ENCODE measurements around the gene CDK14.
A peak's percentile ranks its signal among the peaks of the same experiment; 100 is the strongest.

The CDK14 gene

DNA sequence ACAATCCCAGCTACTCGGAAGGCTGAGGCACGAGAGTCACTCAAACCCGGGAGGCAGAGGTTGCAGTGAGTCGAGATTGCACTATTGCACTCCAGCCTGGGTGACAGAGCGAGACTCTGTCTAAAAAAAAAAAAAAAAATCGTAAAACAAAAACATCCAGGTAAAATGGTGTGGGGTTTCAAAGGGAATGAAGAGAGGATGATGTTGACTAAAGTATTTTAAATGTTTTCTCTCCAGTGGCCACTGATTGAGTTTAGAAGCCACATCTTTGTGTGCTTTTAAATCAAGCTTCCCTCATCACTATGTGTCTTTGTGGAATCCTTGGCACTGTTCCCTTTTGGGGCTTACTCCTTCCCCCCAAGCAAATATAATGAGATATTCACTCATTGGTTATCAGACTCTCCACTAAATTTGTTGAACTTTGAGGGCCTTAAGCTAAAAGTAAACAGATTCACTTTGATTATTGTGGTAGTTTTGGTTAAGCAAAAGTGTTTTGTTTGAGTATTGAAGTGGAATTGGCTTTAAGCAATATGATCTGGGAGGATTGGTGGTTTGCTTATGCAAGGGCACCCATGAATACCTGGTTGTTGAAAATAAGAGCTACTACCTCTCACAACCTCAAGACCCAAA is 162.9 kb downstream of the CDK14 start:
- no peaks in the 10 kb centered on the region for H3K27me3 ChIP-seq
- H4K20me1 ChIP-seq: no peaks in the 10 kb centered on the region
- no peak for TF ChIP-seq Cebpa-rat (IDR thresholded peaks at IDR 0.05)
- peaks cover 7 to 56% (median 45%) of the 10 kb centered on the region in 10 experiments; a peak in 19 of 20 replicates for H3K4me1 ChIP-seq
- peak overlapping the region in 4 of 11 experiments; percentile 1 to 61 (median 16); a peak in 3 of 22 replicates for H3K27ac ChIP-seq
- H3K4me2 ChIP-seq: peak overlapping the region in 7 of 11 experiments; percentile 11 to 49 (median 26); a peak in 10 of 22 replicates
- peaks cover 0 to 29% (median 15%) of the 10 kb centered on the region in 11 experiments; a peak in 10 of 22 replicates for H3K9me3 ChIP-seq (replicated peaks in 1 of 11)
- peaks cover 0 to 32% (median 5%) of the 10 kb centered on the region in 11 experiments; a peak in 8 of 22 replicates for H3K36me3 ChIP-seq
- no peak overlapping the region for H3K4me3 ChIP-seq
- H3K9ac ChIP-seq: no peak overlapping the region

- no peak overlapping the region for H3K9ac ChIP-seq
- no peak overlapping the region for H3K4me3 ChIP-seq
- no peak for TF ChIP-seq Cebpa-rat (IDR thresholded peaks at IDR 0.05)
- H3K9me3 ChIP-seq (replicated peaks in 1 of 11): peaks cover 0 to 22% (median 11%) of the 10 kb centered on the region in 11 experiments; a peak in 8 of 22 replicates
- H3K36me3 ChIP-seq: peaks cover 0 to 32% (median 5%) of the 10 kb centered on the region in 11 experiments; a peak in 8 of 22 replicates
- H3K4me1 ChIP-seq: peaks cover 8 to 62% (median 52%) of the 10 kb centered on the region in 10 experiments; a peak in 19 of 20 replicates
- H3K4me2 ChIP-seq: peak overlapping the region in 7 of 11 experiments; percentile 11 to 49 (median 26); a peak in 12 of 22 replicates
- H3K27ac ChIP-seq: peak overlapping the region in 3 of 11 experiments; percentile 1 to 21 (median 10); a peak in 2 of 22 replicates
- H3K27me3 ChIP-seq: no peaks in the 10 kb centered on the region
- no peaks in the 10 kb centered on the region for H4K20me1 ChIP-seq
Measured at GRCh38 chr7:90759710-90760109, 163.6 kb downstream of the CDK14 start.

DNA sequence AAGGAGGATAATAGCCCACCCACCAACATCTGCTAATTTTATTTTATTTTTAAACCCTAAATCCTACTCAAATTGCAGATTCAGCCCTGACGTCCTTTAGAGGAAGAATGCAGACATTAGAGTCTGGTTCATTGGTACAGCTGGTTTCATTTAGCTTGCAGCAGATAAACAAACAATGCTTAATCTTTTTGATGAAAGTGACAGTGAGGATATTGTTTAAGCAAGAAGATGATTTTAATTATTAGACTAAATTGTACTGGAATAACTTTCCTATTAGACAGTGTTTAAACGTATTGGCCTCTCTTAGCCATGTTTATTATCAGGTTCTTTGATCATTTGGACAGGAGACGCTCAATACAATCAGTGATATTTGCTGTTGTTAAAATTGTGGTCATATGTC is 164.8 kb downstream of the CDK14 start:
- Histone ChIP-seq H3K36me3 (peaks cover 0 to 32% (median 5%) of the 10 kb centered on the region in 11 experiments; a peak in 8 of 22 replicates), H3K9ac (no peak overlapping the region), H3K9me3 (replicated peaks in 1 of 11) (peaks cover 0 to 19% (median 10%) of the 10 kb centered on the region in 11 experiments; a peak in 9 of 22 replicates), H3K4me2 (no peak overlapping the region; a peak in 1 of 22 replicates), H3K4me1 (peaks cover 16 to 72% (median 57%) of the 10 kb centered on the region in 10 experiments; a peak in 19 of 20 replicates), H3K27me3 (no peaks in the 10 kb centered on the region), H3K4me3 (no peak overlapping the region), H4K20me1 (no peaks in the 10 kb centered on the region), H3K27ac (no peak overlapping the region)
- TF ChIP-seq Cebpa-rat (IDR thresholded peaks at IDR 0.05): no peak

DNA sequence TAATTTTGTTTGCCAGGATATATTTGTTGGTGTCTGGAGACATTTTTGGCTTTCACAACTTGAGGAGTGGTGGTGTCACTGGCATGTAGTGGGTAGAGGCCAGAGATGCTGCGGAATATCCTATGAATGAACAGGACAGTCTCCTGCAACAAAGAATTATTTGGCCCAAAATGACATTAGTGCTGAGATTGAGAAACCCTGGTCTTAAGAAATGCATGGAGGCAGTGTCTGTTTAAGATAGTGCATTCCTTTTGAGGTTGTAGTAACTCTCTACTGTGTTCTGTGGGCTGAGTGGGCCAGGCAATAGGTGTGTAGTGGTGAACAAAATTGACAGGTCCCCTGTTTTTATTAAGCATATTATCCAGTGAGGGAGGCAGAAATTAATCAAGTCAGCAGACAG is 165.5 kb downstream of the CDK14 start:
- Histone ChIP-seq H3K9me3 (replicated peaks in 1 of 11) (peaks cover 0 to 22% (median 13%) of the 10 kb centered on the region in 11 experiments; a peak in 14 of 22 replicates), H4K20me1 (no peaks in the 10 kb centered on the region), H3K4me3 (no peak overlapping the region), H3K4me1 (peaks cover 15 to 66% (median 50%) of the 10 kb centered on the region in 10 experiments; a peak in 19 of 20 replicates), H3K9ac (no peak overlapping the region), H3K27me3 (no peaks in the 10 kb centered on the region), H3K4me2 (no peak overlapping the region), H3K36me3 (peaks cover under 1 to 33% (median 9%) of the 10 kb centered on the region in 11 experiments; a peak in 14 of 22 replicates), H3K27ac (0 out of 22 replicates have a peak overlapping the region, but pooled peaks of 1 of the 11 experiments have one; percentile 3)
- TF ChIP-seq Cebpa-rat (IDR thresholded peaks at IDR 0.05): no peak

DNA sequence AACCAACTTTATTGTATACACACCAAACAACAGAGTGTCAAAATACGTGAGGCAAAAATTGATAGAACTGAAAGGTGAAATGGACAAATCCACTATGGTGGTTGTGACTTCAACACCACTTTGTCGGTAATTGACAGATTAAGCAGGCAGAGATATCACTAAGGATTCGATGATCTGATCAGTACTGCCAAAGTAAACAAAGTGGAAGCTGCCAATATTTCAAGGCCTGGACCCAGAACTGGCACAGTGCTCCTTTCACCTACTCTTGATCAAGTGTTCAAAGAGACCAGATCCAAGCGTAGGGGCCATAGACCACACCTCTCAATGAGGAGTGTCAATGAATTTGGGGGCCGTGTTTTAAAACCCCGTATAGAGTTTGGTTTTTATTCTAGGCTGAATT is 167.0 kb downstream of the CDK14 start:
- Histone ChIP-seq H3K9ac (no peak overlapping the region), H4K20me1 (no peaks in the 10 kb centered on the region), H3K4me1 (peaks cover 8 to 51% (median 35%) of the 10 kb centered on the region in 10 experiments; a peak in 19 of 20 replicates), H3K4me3 (no peak overlapping the region), H3K36me3 (peaks cover 4 to 48% (median 18%) of the 10 kb centered on the region in 11 experiments; a peak in 17 of 22 replicates), H3K27me3 (no peaks in the 10 kb centered on the region), H3K4me2 (no peak overlapping the region), H3K9me3 (replicated peaks in 1 of 11) (peaks cover 0 to 31% (median 20%) of the 10 kb centered on the region in 11 experiments; a peak in 15 of 22 replicates), H3K27ac (0 out of 22 replicates have a peak overlapping the region, but pooled peaks of 1 of the 11 experiments have one; percentile 1)
- TF ChIP-seq Cebpa-rat (IDR thresholded peaks at IDR 0.05): no peak

DNA sequence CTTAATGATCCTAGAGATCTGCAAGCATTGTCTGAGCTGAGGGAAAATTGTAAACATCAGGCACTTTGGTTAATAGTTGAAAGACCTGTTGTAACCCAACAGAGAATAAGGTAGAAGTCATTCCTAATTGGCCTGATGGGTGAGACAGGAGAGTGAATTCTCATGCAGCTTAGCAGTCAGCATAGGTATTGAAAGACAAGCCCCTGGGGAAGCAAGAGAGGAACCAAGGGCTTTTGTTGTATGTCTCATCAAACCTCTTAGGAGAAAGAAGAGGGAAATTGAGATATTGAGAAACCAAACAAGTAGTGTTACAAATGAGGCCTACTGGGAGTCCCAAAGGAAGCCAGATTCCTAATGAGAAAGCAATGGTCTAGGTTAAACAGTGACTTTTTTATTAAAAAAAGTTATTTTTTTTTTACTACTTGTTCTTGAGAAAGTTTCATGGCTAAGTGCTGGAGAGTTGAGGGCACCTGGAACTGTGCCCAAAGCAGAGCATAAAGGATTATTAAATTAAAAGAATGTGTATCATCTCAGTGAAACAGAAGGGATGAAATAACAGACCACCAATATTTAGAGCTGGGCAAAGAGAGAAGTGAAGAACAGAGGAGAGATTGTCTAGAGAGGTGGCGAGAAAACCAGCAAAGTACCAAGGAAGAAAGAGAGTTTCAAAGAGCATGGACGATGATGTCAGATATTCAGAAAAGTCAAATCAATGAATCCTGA is 168.9 kb downstream of the CDK14 start:
- no peaks in the 10 kb centered on the region for H4K20me1 ChIP-seq
- peak overlapping the region in 1 of 10 experiments; percentile 6; a peak in 1 of 20 replicates for H3K4me3 ChIP-seq
- H3K9me3 ChIP-seq (replicated peaks in 1 of 11): peaks cover 11 to 48% (median 35%) of the 10 kb centered on the region in 11 experiments; a peak in 21 of 22 replicates
- H3K9ac ChIP-seq: peak overlapping the region in 3 of 11 experiments; percentile 18 to 23 (median 18); a peak in 3 of 22 replicates
- peaks cover 13 to 58% (median 29%) of the 10 kb centered on the region in 11 experiments; a peak in 20 of 22 replicates for H3K36me3 ChIP-seq
- no peaks in the 10 kb centered on the region for H3K27me3 ChIP-seq
- peak overlapping the region in 9 of 11 experiments; percentile 16 to 66 (median 41); a peak in 16 of 22 replicates for H3K4me2 ChIP-seq
- H3K4me1 ChIP-seq: peaks cover 8 to 32% (median 18%) of the 10 kb centered on the region in 10 experiments; a peak in 19 of 20 replicates
- no peak for TF ChIP-seq Cebpa-rat (IDR thresholded peaks at IDR 0.05)
- H3K27ac ChIP-seq: peak overlapping the region in 7 of 11 experiments; percentile 24 to 70 (median 65); a peak in 13 of 22 replicates

DNA sequence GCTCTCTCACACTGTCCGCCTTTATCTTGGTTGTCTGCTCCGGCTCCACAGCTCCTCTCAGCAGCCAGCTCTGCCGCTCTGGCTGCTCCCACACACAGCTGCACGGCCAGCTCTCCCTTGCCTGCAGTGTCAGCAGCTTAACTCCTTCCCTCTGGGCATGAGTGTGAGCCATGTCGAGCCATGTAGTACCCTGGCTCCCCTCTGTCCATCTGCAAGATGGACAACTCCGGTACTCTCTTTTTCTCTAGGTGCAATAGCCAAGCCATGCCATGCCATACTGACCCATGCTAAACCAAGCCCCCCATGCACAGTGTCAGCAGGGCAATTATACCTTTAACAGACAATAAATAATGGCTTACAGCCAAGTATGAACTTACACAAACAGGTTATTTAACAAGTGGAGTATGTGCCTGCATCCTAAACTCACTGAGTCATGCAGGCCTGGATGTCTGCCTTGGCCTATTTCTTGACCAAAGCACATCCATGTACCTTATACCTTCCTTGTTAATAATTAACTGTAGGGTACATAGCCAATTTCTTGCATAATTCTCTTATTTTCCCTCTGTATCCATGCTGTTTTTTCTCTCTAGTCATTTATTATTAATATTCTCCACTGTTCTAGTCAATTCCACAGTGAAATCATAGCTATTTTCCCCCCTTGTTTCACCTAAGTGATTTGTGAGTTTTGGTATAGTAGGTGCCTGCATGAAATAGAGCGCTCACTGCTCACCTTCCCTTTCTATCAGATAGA is 170.9 kb downstream of the CDK14 start:
- H3K9me3 ChIP-seq (replicated peaks in 1 of 11): peaks cover 31 to 63% (median 49%) of the 10 kb centered on the region in 11 experiments
- no peak overlapping the region for H3K9ac ChIP-seq
- no peak overlapping the region for H3K4me2 ChIP-seq
- H3K36me3 ChIP-seq: peaks cover 27 to 68% (median 45%) of the 10 kb centered on the region in 11 experiments
- H3K27ac ChIP-seq: peak overlapping the region in 2 of 11 experiments; percentile 11 to 14; a peak in 1 of 22 replicates
- no peak for TF ChIP-seq Cebpa-rat (IDR thresholded peaks at IDR 0.05)
- no peaks in the 10 kb centered on the region for H3K27me3 ChIP-seq
- no peak overlapping the region for H3K4me3 ChIP-seq
- H4K20me1 ChIP-seq: no peaks in the 10 kb centered on the region
- H3K4me1 ChIP-seq: peaks cover 10 to 26% (median 15%) of the 10 kb centered on the region in 10 experiments; a peak in 19 of 20 replicates

DNA sequence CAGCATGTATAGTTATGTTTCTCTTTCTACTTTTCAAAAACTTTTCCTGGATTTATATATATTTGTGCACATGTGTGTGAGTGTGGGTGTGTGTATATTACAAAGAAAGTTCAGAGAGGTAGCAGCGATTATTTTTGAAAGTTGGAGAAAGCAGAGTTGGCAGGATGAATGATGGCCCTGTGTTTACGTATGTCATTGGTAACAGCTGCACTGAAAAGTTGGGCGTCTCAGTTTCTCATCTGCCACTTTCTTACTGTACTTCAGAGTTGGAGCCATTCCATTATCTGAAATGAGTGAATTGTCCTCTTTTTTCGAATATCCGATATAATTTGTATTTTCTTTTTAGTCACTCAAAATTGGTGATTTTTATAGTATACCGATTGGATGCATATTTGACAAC is 172.2 kb downstream of the CDK14 start:
- Histone ChIP-seq H3K27me3 (no peaks in the 10 kb centered on the region), H3K4me2 (no peak overlapping the region), H3K9ac (no peak overlapping the region), H3K27ac (no peak overlapping the region), H3K9me3 (replicated peaks in 1 of 11) (peaks cover 42 to 69% (median 54%) of the 10 kb centered on the region in 11 experiments), H4K20me1 (no peaks in the 10 kb centered on the region), H3K36me3 (peaks cover 27 to 63% (median 49%) of the 10 kb centered on the region in 11 experiments), H3K4me1 (peaks cover 14 to 31% (median 21%) of the 10 kb centered on the region in 10 experiments; a peak in 19 of 20 replicates), H3K4me3 (no peak overlapping the region)
- no peak for TF ChIP-seq Cebpa-rat (IDR thresholded peaks at IDR 0.05)

All from BLaER1 treated with 17β-estradiol and CSF1 and Interleukin-3, amounts not matched to agents 10 nM and 100 nM (cell line).